Ascending aorta (tissue), 2 donors: ENCODE results near the gene PSME3IP1. TPM values are rescaled to one million over a fixed set of nuclear protein-coding genes. Genes with fewer than 3 reads are reported as not detected.

ENCODE experiments used
- DNase-seq, 2 donors: peaks; one replicate each; pipeline ENCODE4 v3.0.0-alpha.2; 2019; ENCODE audit warnings: low spot score in 2 of 2
- H3K27ac ChIP-seq, 2 donors: fragments of 200-600 bp; sonication (generic); one replicate each; pipeline ENCODE4 v1.5.1; 2016 to 2017; ENCODE audit warnings: mild to moderate bottlenecking in 1 of 2
- H3K27me3 ChIP-seq: fragments of 200-600 bp; sonication (generic); one replicate; pipeline ENCODE4 v1.5.1; 2017
- H3K36me3 ChIP-seq, 2 donors: fragments of 200-600 bp; sonication (generic); one replicate each; pipeline ENCODE4 v1.5.1; 2016
- H3K4me1 ChIP-seq, 2 donors: fragments of 200-600 bp; sonication (generic); one replicate each; pipeline ENCODE4 v1.5.1; 2016 to 2017; ENCODE audit warnings: mild to moderate bottlenecking in 1 of 2
- H3K4me3 ChIP-seq, 2 donors: fragments of 200-600 bp; sonication (generic); one replicate each; pipeline ENCODE4 v1.5.1; 2016 to 2017; ENCODE audit warnings: mild to moderate bottlenecking in 1 of 2
- H3K9me3 ChIP-seq, 2 donors: fragments of 200-600 bp; sonication (generic); one replicate each; pipeline ENCODE4 v1.5.1; 2016
- CTCF ChIP-seq, 3 experiments: fragments of 200-600 bp in 2 of 3; fragments of 450-650 bp in 1 of 3; sonication (generic) in 2 of 3; IDR thresholded peaks; one replicate each; pipeline ENCODE4 v1.5.1; 2016 to 2019; ENCODE audit warnings: antibody characterized with exemption in 3 of 3, mild to moderate bottlenecking in 1 of 3, moderate library complexity in 1 of 3
- intact Hi-C: fragments of 100-400 bp; cut with DNase I; formaldehyde crosslinking; loops from one replicate; pipeline ENCODE4 v1.15.1; 2023
- total RNA-seq: library from RNA; depleted of rRNA; stranded (reverse); fragments of >200 nt; gene quantifications from one replicate; pipeline ENCODE4 v1.1.0, GENCODE V29; 2016

Gene PSME3IP1
- total RNA-seq, 1 donor from 2014 or later: 32.6 TPM

DNA sequence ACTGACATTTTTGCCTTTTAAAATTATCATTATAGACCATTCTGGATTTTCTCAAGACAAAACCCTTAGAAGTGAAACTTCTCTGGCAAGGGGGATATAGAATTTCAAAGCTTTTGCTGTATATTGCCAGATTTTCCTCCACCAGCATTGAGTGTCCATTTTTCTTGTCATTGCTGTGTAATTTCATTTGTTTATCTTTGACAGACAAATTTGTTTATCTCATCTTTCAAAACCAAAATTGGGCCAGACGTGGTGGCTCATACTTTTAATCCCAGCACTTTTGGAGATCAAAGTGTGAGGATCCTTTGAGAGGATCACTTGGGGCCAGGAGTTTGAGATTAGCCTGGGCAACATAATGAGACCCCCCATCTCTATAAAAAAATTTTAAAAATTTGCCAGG lies 43.2 kb upstream of the PSME3IP1 start:
- intact Hi-C loops: no loop called here
- H3K4me1 ChIP-seq: no peaks in the 10 kb centered on the region
- no peaks in the 10 kb centered on the region for H3K9me3 ChIP-seq
- no peak overlapping the region for H3K27ac ChIP-seq
- no peak for TF ChIP-seq CTCF (IDR thresholded peaks at IDR 0.05)
- no peak overlapping the region for H3K4me3 ChIP-seq
- no peaks in the 10 kb centered on the region for H3K27me3 ChIP-seq
- no peak for DNase-seq
- H3K36me3 ChIP-seq: peaks cover 78 to 92% of the 10 kb centered on the region in 2 donors

DNA sequence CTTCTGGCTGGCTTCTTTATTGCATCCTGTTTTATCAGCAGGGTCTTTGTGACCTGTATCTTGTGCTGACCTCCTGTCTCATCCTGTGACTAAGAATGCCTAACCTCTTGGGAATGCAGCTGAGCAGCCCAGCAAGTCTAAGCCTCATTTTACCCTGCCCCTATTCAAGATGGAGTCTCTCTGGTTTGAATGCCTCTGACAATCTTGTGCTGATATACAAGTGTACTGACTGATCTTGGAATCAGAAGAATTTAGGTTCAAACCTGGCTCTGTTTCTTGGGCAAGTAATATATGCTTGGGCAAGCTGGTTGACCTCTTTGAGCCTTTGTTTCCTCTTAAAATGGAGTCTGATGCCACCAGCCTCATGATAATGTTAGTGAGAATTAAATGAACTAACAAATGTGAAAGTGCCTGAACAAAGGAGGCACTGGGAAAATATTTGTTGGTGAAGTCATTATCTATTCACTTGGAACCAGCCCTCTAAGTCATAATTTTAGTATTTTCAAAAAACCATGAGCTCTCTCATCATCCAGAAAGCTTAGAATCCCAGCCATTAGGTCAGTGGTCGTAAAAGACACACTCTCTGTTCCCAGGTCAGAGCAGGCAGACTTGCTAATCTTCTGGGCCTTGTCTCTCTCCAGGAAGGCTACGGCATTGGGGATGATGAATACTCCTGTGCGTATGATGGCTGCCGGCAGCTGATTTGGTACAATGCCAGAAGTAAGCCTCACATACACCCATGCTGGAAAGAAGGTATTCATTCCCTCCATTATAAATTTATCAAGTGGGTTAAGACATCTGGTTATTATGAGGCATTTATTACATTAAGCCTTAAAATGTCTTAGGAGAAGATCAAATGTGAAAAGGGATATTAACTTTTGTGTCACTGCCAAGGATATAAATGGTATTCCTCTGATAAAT lies 41.1 kb upstream of the PSME3IP1 start:
- intact Hi-C loops: no loop called here
- H3K36me3 ChIP-seq: peaks cover 79 to 94% of the 10 kb centered on the region in 2 donors
- no peak for DNase-seq
- no peak overlapping the region for H3K4me3 ChIP-seq
- no peak for TF ChIP-seq CTCF (IDR thresholded peaks at IDR 0.05)
- no peaks in the 10 kb centered on the region for H3K9me3 ChIP-seq
- no peaks in the 10 kb centered on the region for H3K4me1 ChIP-seq
- no peaks in the 10 kb centered on the region for H3K27me3 ChIP-seq
- H3K27ac ChIP-seq: no peak overlapping the region

GRCh38 chr16:57225978-57226377 lies 40.1 kb upstream of the PSME3IP1 start:
- no peak for DNase-seq
- H3K36me3 ChIP-seq: peaks cover 77 to 94% of the 10 kb centered on the region in 2 donors
- H3K4me1 ChIP-seq: no peaks in the 10 kb centered on the region
- no peak for TF ChIP-seq CTCF (IDR thresholded peaks at IDR 0.05)
- no peaks in the 10 kb centered on the region for H3K9me3 ChIP-seq
- H3K27ac ChIP-seq: no peak overlapping the region
- intact Hi-C loops: no loop called here
- no peaks in the 10 kb centered on the region for H3K27me3 ChIP-seq
- no peak overlapping the region for H3K4me3 ChIP-seq

DNA sequence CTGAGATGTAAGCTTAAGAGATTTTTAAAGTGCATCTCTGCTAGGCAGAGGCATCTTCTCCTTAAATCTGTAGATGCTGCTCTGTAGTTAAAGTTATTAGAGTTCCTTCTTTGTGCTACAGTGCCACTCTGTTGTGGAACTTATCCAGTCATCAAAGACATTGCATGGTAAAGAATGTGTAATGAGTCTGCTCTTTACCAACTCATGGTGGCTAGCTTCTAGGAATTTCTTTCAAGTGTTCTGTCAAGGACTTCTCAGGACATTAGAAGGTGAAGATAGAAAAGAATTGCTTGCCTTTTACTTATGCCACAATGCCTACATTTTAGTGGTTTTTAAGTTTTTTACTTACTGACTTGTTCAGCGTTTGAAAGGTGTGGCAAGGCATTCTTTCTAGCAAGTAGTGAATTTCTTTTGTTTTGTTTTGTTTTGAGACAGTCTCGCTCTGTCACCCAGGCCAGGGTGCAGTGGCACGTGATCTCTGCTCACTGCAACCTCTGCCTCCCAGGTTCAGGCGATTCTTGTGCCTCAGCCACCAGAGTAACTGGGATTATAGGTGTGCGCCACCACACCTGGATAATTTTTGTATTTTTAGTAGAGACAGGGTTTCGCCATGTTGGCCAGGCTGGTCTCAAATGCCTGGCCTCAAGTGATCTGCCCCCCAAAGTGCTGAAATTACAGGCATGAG lies 39.0 kb upstream of the PSME3IP1 start:
- Histone ChIP-seq H3K4me3 (no peak overlapping the region), H3K4me1 (no peaks in the 10 kb centered on the region), H3K27me3 (no peaks in the 10 kb centered on the region), H3K27ac (no peak overlapping the region), H3K9me3 (no peaks in the 10 kb centered on the region), H3K36me3 (peaks cover 75 to 91% of the 10 kb centered on the region in 2 donors)
- no peak for DNase-seq
- intact Hi-C loops: no loop called here
- TF ChIP-seq CTCF (IDR thresholded peaks at IDR 0.05): no peak

GRCh38 chr16:57223057-57223456 lies 37.2 kb upstream of the PSME3IP1 start:
- Histone ChIP-seq H3K27me3 (no peaks in the 10 kb centered on the region), H3K9me3 (no peaks in the 10 kb centered on the region), H3K4me3 (no peak overlapping the region), H3K27ac (no peak overlapping the region), H3K4me1 (no peaks in the 10 kb centered on the region), H3K36me3 (peaks cover 69 to 91% of the 10 kb centered on the region in 2 donors)
- TF ChIP-seq CTCF (IDR thresholded peaks at IDR 0.05): no peak
- DNase-seq: no peak
- intact Hi-C loops: no loop called here
